Esophagus squamous epithelium (tissue), 4 donors: ENCODE results near the gene CAVIN1.

Experiments used
- POLR2A ChIP-seq, 4 donors: fragments of 450-650 bp; IDR thresholded peaks; one replicate each; pipeline ENCODE4 v1.6.1; 2017; ENCODE audit warnings: antibody characterized with exemption in 4 of 4, mild to moderate bottlenecking in 4 of 4, moderate library complexity in 3 of 4
- TF ChIP-seq, protein P1 (sequence below), 6 experiments: fragments of 450-650 bp in 4 of 6; fragments of 200-600 bp in 2 of 6; sonication (generic) in 2 of 6; IDR thresholded peaks; one replicate each; pipeline ENCODE4 v1.5.1; 2016 to 2019; ENCODE audit warnings: antibody characterized with exemption in 6 of 6, mild to moderate bottlenecking in 4 of 6, moderate library complexity in 4 of 6

DNA sequence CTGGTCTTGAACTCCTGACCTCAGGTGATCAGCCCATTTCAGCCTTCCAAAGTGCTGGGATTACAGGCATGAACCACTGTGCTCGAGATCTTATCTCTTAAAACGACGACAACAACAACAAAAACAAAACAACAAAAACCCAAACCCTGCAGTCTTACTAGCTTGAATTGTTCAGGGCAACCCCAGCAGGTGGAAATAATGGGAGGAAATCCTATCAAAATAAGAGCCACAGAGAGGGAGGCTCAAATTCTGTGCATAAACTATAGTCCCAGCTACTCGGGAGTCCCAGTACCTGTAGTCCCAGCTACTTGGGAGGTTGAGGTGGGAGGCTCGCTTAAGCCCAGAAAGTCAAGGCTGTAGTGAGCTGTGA lies 19.1 kb upstream of the CAVIN1 start:
- TF ChIP-seq, protein P1, sequence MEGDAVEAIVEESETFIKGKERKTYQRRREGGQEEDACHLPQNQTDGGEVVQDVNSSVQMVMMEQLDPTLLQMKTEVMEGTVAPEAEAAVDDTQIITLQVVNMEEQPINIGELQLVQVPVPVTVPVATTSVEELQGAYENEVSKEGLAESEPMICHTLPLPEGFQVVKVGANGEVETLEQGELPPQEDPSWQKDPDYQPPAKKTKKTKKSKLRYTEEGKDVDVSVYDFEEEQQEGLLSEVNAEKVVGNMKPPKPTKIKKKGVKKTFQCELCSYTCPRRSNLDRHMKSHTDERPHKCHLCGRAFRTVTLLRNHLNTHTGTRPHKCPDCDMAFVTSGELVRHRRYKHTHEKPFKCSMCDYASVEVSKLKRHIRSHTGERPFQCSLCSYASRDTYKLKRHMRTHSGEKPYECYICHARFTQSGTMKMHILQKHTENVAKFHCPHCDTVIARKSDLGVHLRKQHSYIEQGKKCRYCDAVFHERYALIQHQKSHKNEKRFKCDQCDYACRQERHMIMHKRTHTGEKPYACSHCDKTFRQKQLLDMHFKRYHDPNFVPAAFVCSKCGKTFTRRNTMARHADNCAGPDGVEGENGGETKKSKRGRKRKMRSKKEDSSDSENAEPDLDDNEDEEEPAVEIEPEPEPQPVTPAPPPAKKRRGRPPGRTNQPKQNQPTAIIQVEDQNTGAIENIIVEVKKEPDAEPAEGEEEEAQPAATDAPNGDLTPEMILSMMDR (IDR thresholded peaks at IDR 0.05) = no peak
- no peak for TF ChIP-seq POLR2A (IDR thresholded peaks at IDR 0.05)
